ENCODE measurements around the gene HOTAIR.

The HOTAIR gene

DNA sequence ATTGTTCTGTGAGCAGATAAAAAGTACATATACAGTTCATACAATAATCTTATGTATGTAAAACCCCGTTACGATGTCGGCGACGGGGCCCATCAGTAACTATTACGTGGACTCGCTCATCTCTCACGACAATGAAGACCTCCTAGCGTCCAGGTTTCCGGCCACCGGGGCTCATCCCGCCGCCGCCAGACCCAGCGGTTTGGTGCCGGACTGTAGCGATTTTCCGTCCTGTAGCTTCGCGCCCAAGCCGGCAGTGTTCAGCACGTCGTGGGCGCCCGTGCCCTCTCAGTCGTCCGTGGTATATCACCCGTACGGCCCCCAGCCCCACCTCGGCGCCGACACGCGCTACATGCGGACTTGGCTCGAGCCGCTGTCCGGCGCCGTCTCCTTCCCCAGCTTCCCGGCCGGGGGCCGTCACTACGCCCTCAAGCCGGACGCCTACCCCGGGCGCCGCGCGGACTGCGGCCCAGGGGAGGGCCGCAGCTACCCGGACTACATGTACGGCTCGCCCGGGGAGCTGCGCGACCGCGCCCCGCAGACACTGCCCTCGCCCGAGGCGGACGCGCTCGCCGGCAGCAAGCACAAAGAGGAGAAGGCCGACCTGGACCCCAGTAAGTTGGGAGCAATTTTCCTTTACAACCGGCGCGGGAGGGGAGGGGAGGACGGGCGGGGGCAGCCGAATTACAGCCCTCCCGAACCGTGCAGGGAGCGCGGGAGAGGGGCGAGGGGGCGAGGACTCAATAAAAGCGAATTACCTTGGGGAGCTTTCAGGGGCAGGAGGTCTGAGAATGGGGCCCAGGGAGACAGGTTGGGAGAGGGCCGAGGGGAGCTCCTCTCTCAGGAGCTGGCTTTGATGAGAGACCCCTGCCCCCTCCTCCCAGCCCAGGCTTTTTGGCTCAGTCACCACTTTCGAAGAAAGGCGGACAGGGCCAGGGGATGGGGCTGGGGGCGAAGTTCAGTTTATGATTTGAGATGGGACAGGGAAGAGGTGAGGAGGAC is 25.7 kb upstream of the HOTAIR start, which contains the start of gene HOXC9:
HOXC9 (plus strand) TSS at position 46 of the 999 bp plus-strand sequence; CDS start at position 74, 28 bp downstream.
- H3K27me3 ChIP-seq (replicated peaks; ENCODE audit: control insufficient read depth, insufficient read depth, low read length) = peaks cover 2% of the 10 kb centered on the region; the same call in 1 of the 2 replicates
- peak within 1 kb of the TSS; percentile 50 for H3K4me3 ChIP-seq (replicated peaks; ENCODE audit: low read depth, low read length)
- no peaks in the 10 kb centered on the region for H3K36me3 ChIP-seq (ENCODE audit: control insufficient read depth, insufficient read depth, low read length)
- TF ChIP-seq, protein P1, sequence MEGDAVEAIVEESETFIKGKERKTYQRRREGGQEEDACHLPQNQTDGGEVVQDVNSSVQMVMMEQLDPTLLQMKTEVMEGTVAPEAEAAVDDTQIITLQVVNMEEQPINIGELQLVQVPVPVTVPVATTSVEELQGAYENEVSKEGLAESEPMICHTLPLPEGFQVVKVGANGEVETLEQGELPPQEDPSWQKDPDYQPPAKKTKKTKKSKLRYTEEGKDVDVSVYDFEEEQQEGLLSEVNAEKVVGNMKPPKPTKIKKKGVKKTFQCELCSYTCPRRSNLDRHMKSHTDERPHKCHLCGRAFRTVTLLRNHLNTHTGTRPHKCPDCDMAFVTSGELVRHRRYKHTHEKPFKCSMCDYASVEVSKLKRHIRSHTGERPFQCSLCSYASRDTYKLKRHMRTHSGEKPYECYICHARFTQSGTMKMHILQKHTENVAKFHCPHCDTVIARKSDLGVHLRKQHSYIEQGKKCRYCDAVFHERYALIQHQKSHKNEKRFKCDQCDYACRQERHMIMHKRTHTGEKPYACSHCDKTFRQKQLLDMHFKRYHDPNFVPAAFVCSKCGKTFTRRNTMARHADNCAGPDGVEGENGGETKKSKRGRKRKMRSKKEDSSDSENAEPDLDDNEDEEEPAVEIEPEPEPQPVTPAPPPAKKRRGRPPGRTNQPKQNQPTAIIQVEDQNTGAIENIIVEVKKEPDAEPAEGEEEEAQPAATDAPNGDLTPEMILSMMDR (IDR thresholded peaks at IDR 0.05; ENCODE audit: insufficient read depth, low read length, poor library complexity, severe bottlenecking) = no peak
- no peak for DNase-seq (ENCODE audit: extremely low read depth, insufficient read length)

DNA sequence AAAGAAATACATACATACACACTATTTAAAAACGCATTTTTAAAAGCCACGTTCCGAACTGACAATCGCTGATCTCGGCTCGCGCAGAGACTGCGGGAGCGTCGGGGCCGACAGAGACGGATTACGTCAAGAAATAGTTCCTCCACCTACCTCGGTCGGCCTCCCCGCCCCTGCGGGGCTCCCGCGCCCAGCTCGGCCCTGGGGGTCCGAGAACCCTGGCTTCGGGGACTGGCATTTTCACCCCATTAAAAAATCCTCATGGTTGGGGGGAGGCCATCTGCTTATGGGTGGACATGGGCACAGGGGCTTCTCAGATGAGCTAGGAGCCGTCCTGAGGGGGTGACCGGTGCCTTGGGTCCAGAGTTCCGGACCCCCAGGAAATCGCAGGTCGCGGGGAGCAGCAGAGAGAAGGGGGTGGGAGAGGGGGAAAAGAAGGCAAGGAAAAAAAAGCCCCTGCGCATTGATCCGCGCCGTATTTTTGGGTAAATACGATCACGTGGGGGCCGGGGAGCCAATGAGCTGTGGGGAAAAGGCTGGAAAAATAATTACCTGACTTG is 24.9 kb upstream of the HOTAIR start:
- H3K4me3 ChIP-seq (replicated peaks; ENCODE audit: low read depth, low read length) = peak overlapping the region; percentile 50
- peaks cover 5% of the 10 kb centered on the region for H3K27me3 ChIP-seq (replicated peaks; ENCODE audit: control insufficient read depth, insufficient read depth, low read length)

DNA sequence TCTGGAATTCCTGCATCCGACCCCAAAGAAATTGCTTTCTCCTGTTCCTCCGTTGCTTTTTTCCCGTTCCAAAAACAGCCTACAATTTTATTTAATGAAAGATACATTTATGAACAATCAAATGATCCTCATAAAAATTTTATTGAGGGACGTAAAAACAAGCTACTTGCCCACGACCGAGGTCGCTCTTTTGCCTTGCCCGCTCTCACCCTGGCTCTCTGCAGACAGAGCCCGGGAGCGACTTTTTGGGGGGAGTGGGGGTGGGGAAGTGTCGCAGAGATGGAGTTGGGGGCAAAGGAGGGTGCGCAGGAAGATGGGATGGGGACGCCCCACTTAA is 24.1 kb upstream of the HOTAIR start:
- TF ChIP-seq, protein P1 (IDR thresholded peaks at IDR 0.05; ENCODE audit: insufficient read depth, low read length, poor library complexity, severe bottlenecking) = no peak
- no peak for DNase-seq (ENCODE audit: extremely low read depth, insufficient read length)
- H3K36me3 ChIP-seq (ENCODE audit: control insufficient read depth, insufficient read depth, low read length) = no peaks in the 10 kb centered on the region
- no peak overlapping the region for H3K4me3 ChIP-seq (replicated peaks; ENCODE audit: low read depth, low read length)
- H3K27me3 ChIP-seq (replicated peaks; ENCODE audit: control insufficient read depth, insufficient read depth, low read length) = peaks cover 5% of the 10 kb centered on the region

More for the DNA sequence above, 24.9 kb upstream of the HOTAIR start:
- no peaks in the 10 kb centered on the region for H3K36me3 ChIP-seq (ENCODE audit: control insufficient read depth, insufficient read depth, low read length)
- TF ChIP-seq, protein P1 (IDR thresholded peaks at IDR 0.05; ENCODE audit: insufficient read depth, low read length, poor library complexity, severe bottlenecking) = no peak
- DNase-seq (ENCODE audit: extremely low read depth, insufficient read length) = no peak

DNA sequence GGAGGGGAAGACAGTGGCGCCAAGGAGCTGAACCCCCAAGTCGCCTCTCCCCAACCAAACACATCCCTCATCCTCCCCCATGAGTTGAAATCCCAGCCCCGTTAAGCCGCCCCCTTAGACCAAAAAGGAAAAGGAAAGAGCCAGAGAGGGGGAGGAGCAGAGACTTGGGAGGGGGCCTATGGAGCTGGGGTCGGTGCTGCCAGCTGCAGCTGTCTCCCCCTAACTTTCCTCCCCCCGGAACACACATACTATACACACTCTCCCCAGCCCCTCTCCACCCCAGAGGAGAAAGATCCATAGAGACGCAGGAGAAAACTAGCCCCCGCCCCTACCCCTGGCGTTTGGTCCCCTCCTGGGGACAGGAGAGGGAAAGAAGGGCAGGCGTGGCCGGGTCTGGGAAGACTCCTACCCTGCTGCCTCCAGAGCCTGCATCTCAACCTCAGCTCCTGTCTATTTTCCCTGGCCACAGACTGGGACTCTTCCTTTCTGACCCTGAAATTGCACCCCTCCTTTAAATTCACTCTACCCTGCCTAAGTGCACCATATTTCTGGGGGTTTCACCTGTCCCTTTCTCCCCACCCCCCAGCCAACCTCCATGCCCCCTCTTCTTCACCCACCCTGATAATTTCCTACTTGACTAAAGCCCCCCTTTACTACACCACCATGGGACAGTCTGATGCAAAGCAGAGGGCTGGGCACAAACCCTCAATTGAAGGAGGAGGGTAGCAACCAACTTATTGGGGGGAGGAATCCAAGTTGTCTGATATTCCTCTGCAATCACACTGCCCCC is 23.6 kb upstream of the HOTAIR start:
- Histone ChIP-seq H3K4me3 (replicated peaks; ENCODE audit: low read depth, low read length) (no peak overlapping the region), H3K27me3 (replicated peaks; ENCODE audit: control insufficient read depth, insufficient read depth, low read length) (peaks cover 5% of the 10 kb centered on the region), H3K36me3 (ENCODE audit: control insufficient read depth, insufficient read depth, low read length) (no peaks in the 10 kb centered on the region)
- DNase-seq (ENCODE audit: extremely low read depth, insufficient read length) = no peak
- TF ChIP-seq, protein P1 (IDR thresholded peaks at IDR 0.05; ENCODE audit: insufficient read depth, low read length, poor library complexity, severe bottlenecking) = no peak

DNA sequence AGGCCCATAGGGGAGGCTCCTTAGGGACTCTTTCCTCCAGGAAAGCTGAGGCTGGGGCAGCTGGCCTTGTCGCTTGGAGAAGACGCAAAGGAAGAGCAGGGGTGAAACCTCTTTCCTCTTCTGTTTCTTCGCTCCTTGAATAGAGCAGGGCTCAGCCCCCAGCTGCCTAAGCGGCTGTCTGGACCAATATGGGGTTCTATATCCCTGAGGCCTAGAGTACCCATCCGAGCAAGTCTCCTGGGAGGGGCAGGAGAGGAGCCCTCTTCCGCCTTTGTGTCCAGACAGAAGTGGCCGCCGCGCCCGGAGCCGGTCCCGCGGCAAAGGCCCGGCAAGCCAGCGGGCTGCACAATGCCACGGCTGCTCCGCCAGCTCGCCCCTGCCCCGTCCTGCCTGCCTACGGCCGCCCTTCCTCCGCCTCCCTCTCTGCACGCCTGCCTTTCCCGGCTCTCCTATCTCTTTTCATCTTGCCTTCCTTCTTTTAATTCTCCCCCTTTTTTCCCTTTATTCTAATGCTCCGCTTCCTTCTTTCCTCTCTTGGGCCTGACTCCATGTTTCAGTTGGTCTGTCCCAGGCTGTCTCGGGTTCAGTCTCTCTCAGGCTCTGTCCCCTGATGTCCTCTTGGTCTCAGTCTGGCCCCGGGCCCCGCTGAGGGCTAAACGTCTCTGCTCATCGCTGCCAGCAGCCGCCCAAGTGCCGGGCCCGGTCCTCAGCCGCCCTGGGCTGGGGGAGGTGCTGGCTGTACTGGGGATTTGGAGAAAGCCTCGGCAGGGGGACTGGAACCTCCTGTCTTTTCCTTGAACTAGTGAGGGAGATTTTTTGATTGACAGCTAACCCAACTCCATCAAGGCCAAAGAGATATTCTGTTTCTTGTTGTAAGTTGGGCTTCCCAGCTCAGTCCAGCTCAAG is 22.7 kb upstream of the HOTAIR start:
- no peak for DNase-seq (ENCODE audit: extremely low read depth, insufficient read length)
- TF ChIP-seq, protein P1 (IDR thresholded peaks at IDR 0.05; ENCODE audit: insufficient read depth, low read length, poor library complexity, severe bottlenecking) = no peak
- Histone ChIP-seq H3K27me3 (replicated peaks; ENCODE audit: control insufficient read depth, insufficient read depth, low read length) (peaks cover 6% of the 10 kb centered on the region), H3K4me3 (replicated peaks; ENCODE audit: low read depth, low read length) (no peak overlapping the region), H3K36me3 (ENCODE audit: control insufficient read depth, insufficient read depth, low read length) (no peaks in the 10 kb centered on the region)
